RCC 7860 (cell line): Measurements from ENCODE around the gene HEATR3.

ENCODE experiments used
- DNase-seq: peaks from one replicate; pipeline ENCODE4 v3.0.0-alpha.2; 2015; ENCODE audit warnings: low spot score
- FAIRE-seq: peaks from 2 replicates; lab custom pipeline; 2012; peaks lifted over from hg19 to GRCh38; lab: Jason Lieb, UNC

Gene HEATR3

GRCh38 chr16:50056226-50056625 is 9.5 kb upstream of the HEATR3 start:
- DNase-seq, result no peak
- FAIRE-seq, result no peak

GRCh38 chr16:50058091-50058771 is 7.5 kb upstream of the HEATR3 start:
- no peak for DNase-seq
- FAIRE-seq, result no peak

GRCh38 chr16:50059111-50059510 is 6.7 kb upstream of the HEATR3 start:
- no peak for DNase-seq
- no peak for FAIRE-seq

GRCh38 chr16:50059669-50060068 is 6.1 kb upstream of the HEATR3 start:
- FAIRE-seq (no peak), DNase-seq (no peak)

GRCh38 chr16:50061326-50061725 is 4.4 kb upstream of the HEATR3 start:
- DNase-seq, result no peak
- FAIRE-seq, result no peak

- no peak for FAIRE-seq
- DNase-seq, result no peak
Measured at GRCh38 chr16:50065241-50065623, 538 bp upstream of the HEATR3 start.

- FAIRE-seq (no peak), DNase-seq (no peak)
Measured at GRCh38 chr16:50066482-50067289, 916 bp downstream of the HEATR3 start.

- FAIRE-seq (no peak), DNase-seq (peak; percentile 22)
Measured at GRCh38 chr16:50067290-50067853, 1.6 kb downstream of the HEATR3 start.

GRCh38 chr16:50068550-50068949 is 2.8 kb downstream of the HEATR3 start:
- FAIRE-seq (no peak), DNase-seq (no peak)

GRCh38 chr16:50069060-50069459 is 3.3 kb downstream of the HEATR3 start:
- DNase-seq, result no peak
- FAIRE-seq, result no peak

GRCh38 chr16:50071075-50071671 is 5.4 kb downstream of the HEATR3 start:
- FAIRE-seq, result no peak
- no peak for DNase-seq

- FAIRE-seq (no peak), DNase-seq (no peak)
Measured at GRCh38 chr16:50072730-50073129, 7.0 kb downstream of the HEATR3 start.

GRCh38 chr16:50079397-50080140 is 13.8 kb downstream of the HEATR3 start:
- DNase-seq (no peak), FAIRE-seq (no peak)

- DNase-seq (no peak), FAIRE-seq (no peak)
Measured at GRCh38 chr16:50081428-50082018, 15.8 kb downstream of the HEATR3 start.

GRCh38 chr16:50083996-50084395 is 18.2 kb downstream of the HEATR3 start:
- FAIRE-seq (no peak), DNase-seq (no peak)

- no peak for FAIRE-seq
- no peak for DNase-seq
Measured at GRCh38 chr16:50086176-50086575, 20.4 kb downstream of the HEATR3 start.

GRCh38 chr16:50088302-50088701 is 22.5 kb downstream of the HEATR3 start:
- FAIRE-seq (no peak), DNase-seq (no peak)

- no peak for FAIRE-seq
- no peak for DNase-seq
Measured at GRCh38 chr16:50092891-50093290, 27.1 kb downstream of the HEATR3 start.

GRCh38 chr16:50093607-50094539 is 28.1 kb downstream of the HEATR3 start:
- no peak for DNase-seq
- FAIRE-seq, result no peak

- FAIRE-seq (no peak), DNase-seq (no peak)
Measured at GRCh38 chr16:50096791-50097190, 31.0 kb downstream of the HEATR3 start.
